Stimulated activated naive CD8-positive, alpha-beta T cell treated with anti-CD3 and anti-CD28 coated beads, Interleukin-15, Interleukin-2, amounts not matched to agents 100 ng/mL and 50 ng/mL, for 24 hours (primary cell): ENCODE results near the gene SLC35C1.

ENCODE experiments used
- H3K27ac Mint-ChIP-seq: one replicate; pipeline ENCODE4 v1.8.0; 2021; ENCODE audit warnings: mild to moderate bottlenecking, mixed read lengths
- H3K27me3 Mint-ChIP-seq: one replicate; pipeline ENCODE4 v1.8.0; 2021; ENCODE audit warnings: mixed read lengths
- H3K36me3 Mint-ChIP-seq: one replicate; pipeline ENCODE4 v1.8.0; 2021; ENCODE audit warnings: low read depth, mixed read lengths
- H3K4me1 Mint-ChIP-seq: one replicate; pipeline ENCODE4 v1.8.0; 2021; ENCODE audit warnings: low read depth, mixed read lengths
- H3K4me3 Mint-ChIP-seq: one replicate; pipeline ENCODE4 v1.8.0; 2021; ENCODE audit warnings: mild to moderate bottlenecking, mixed read lengths
- H3K9me3 Mint-ChIP-seq: one replicate; pipeline ENCODE4 v1.8.0; 2021; ENCODE audit warnings: mixed read lengths

The SLC35C1 gene

DNA sequence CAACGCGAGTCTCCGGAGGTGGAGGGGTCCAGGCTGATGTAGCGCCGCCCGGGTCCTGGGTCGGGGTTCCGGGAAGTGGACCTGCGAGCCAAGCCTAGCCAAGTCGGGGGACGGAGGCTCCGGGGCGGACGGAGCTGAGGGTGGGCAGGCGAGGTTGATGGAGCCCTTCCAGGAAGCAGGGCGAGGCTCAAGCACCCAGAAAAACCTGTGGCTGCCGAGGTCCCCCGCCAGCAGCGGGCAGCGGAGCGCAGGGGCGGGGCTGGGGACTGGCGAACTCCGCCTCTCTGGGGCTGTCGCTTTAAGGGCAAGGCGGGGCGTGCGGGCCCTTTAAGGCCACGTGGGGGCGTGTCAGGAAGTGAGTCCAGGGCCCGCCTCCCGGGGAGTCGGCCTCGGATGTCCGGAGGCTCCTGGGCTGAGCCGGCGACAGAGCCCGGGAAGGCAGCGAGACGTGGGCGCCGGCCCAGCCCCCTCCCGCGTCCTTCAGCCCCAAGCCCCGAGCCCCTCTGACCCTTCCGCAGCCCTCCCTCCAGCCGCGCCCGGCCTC lies at the start of gene SLC35C1:
Gene SLC35C1, plus strand, starts transcription at position 389 of the 544 bp plus-strand sequence. CDS start 653 bp downstream, outside the sequence.
- H3K4me3 Mint-ChIP-seq, result peak within 1 kb of the TSS; percentile 89
- H3K4me1 Mint-ChIP-seq, result peaks cover 41% of the 10 kb centered on the region
- H3K27me3 Mint-ChIP-seq, result no peaks in the 10 kb centered on the region
- H3K9me3 Mint-ChIP-seq, result no peaks in the 10 kb centered on the region
- peaks cover 3% of the 10 kb centered on the region for H3K36me3 Mint-ChIP-seq
- H3K27ac Mint-ChIP-seq, result peak within 1 kb of the TSS; percentile 86

DNA sequence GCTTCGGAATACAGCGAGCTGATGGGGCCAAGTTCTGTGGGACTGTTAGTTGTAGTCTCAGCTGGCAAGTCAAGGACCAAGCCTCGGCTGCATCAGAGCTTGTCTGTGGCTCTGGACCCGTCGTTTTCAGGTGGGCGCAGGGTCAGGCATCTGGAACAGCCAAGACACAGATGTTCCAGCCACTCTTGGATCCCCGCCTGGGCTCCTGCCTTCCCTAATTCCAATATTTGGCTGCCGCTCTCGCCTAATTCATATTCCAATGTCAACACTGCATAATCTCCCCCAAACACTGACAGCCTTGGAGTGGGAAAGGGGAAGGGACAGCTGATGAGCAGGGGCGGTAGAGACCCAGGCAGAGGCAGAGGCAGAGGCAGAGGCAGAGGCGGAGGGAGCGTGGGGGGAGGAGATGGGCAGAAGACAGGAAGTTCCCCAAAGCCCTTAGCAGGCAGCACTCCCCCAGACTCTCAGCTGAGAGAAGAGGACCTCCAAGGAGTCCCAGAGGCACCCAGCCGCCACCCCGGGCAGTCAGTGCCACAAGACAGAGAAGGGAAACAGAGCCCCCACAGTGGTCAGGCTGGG lies 49.6 kb upstream of the SLC35C1 start:
- peaks cover 23% of the 10 kb centered on the region for H3K27me3 Mint-ChIP-seq
- H3K9me3 Mint-ChIP-seq, result no peaks in the 10 kb centered on the region
- no peak overlapping the region for H3K4me3 Mint-ChIP-seq

DNA sequence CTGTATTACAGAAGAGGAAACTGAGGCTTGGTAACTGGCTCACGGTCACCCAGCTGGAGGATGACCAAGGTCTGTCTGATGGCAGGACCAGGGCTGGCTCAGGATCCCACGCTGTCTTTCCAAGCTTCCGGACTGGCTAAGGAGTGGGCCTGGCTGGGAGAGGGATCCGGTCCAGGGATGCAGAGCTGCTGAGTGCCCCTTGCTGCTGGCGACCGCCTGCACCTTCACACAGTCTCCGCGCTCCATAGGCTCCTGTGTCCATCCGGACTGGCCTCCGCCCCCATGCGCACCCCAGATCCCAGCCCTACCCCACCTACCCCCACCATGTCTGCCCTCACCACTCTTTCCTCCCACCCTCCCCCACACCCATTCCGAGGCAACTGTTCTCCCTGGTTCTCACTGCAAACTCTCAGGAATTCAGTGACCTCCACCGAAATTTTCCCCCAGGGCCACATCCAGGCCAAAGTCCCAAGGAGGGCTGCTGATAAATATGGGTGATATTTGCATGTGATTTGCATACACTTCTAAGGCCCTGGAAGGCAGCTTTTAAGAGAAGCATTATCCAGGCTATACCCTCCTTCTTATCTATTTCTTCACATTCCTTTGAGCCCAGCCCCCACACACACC lies 48.5 kb upstream of the SLC35C1 start:
- Mint-ChIP-seq H3K36me3 (no peaks in the 10 kb centered on the region), H3K9me3 (no peaks in the 10 kb centered on the region), H3K27me3 (peaks cover 16% of the 10 kb centered on the region), H3K4me3 (no peak overlapping the region), H3K27ac (no peak overlapping the region), H3K4me1 (no peaks in the 10 kb centered on the region)

More for the DNA sequence above, 49.6 kb upstream of the SLC35C1 start:
- no peak overlapping the region for H3K27ac Mint-ChIP-seq
- no peaks in the 10 kb centered on the region for H3K4me1 Mint-ChIP-seq
- no peaks in the 10 kb centered on the region for H3K36me3 Mint-ChIP-seq

DNA sequence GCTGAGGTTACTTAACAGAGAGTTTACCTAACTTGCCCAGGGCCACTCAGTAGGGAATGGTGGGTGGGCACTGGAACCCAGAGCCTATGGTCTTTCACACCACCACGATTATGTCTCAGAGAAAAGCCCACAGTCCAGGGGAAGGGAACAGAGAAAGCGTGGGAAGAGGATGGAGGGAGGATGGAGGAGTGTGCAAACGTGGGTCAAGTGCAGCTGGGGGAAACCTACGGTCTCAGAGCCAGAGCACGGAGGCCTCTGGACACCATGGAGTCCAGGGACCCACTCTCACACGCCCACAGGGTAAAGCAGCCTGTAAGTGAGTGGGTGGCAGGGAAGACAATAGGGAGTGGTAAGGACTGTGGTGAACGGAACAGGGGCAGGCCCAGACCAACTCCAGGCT lies 47.3 kb upstream of the SLC35C1 start:
- no peak overlapping the region for H3K4me3 Mint-ChIP-seq
- H3K27ac Mint-ChIP-seq, result no peak overlapping the region
- no peaks in the 10 kb centered on the region for H3K9me3 Mint-ChIP-seq
- H3K4me1 Mint-ChIP-seq, result no peaks in the 10 kb centered on the region
- H3K36me3 Mint-ChIP-seq, result no peaks in the 10 kb centered on the region
- peaks cover 12% of the 10 kb centered on the region for H3K27me3 Mint-ChIP-seq

DNA sequence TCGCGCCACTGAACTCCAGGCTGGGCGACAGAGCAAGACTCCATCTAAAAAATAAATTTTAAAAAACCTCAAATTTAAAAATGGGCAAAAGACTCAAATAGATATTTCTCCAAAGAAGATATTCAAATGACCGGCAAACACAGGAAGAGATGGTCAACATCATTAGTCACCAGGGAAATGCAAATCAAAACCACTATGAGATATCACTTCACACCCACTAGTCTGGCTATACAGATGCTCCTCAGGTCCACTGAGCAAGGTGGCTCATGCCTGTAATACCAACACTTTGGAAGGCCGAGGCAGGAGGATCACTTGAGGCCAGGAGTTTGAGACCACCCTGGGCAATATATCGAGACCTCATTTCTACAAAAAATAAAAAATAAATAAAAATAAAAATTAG lies 43.3 kb upstream of the SLC35C1 start:
- no peak overlapping the region for H3K27ac Mint-ChIP-seq
- H3K4me3 Mint-ChIP-seq, result no peak overlapping the region
- H3K4me1 Mint-ChIP-seq, result no peaks in the 10 kb centered on the region
- peaks cover 6% of the 10 kb centered on the region for H3K27me3 Mint-ChIP-seq
- H3K36me3 Mint-ChIP-seq, result no peaks in the 10 kb centered on the region
- H3K9me3 Mint-ChIP-seq, result no peaks in the 10 kb centered on the region

DNA sequence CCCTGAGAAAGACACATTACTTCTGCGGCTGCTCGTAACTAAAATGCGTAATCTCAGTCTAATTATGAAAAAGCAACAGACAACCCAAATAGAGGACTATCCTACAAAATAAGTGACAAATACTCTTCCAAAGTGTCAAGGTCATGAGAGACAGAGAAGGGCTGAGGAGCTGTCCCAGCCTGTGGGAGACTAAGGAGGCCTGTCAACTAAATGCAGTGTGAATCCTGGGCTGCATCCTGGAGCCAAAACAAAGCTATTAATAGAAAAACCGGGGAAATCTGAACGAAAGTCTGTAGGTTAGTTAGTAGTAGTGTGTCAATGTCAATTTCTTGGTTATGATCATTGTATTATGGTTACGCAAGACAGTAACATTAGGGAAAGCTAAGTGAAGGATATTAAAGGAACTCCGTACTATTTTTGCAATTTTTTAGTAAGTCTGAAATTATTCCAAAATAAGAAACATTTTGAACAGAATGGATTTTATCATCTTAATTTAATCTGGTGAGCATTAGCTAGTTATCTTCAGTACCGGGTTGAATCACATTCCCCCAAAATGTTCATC lies 39.8 kb upstream of the SLC35C1 start:
- Mint-ChIP-seq H3K27me3 (peaks cover 11% of the 10 kb centered on the region), H3K9me3 (no peaks in the 10 kb centered on the region), H3K4me3 (no peak overlapping the region), H3K27ac (no peak overlapping the region), H3K36me3 (no peaks in the 10 kb centered on the region), H3K4me1 (no peaks in the 10 kb centered on the region)

DNA sequence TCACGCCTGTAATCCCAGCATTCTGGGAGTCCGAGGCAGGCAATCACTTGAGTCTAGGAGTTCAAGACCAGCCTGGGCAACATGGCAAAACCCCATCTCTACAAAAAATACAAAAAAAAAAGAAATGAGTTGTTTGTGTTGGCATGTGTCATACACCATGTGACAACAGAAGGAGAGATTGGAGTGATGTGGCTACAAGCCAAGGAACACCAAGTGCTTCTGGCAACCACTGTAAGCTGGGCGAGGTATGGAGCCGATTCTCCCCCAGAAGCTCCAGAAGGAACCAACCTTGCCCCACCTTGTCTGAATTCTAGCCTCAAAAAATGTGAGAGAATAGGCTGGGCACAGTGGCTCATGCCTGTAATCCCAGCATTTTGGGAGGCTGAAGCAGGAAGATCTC lies 39.1 kb upstream of the SLC35C1 start:
- H3K36me3 Mint-ChIP-seq, result no peaks in the 10 kb centered on the region
- no peak overlapping the region for H3K27ac Mint-ChIP-seq
- H3K4me1 Mint-ChIP-seq, result peaks cover under 1% of the 10 kb centered on the region
- no peaks in the 10 kb centered on the region for H3K9me3 Mint-ChIP-seq
- H3K27me3 Mint-ChIP-seq, result peaks cover 11% of the 10 kb centered on the region
- H3K4me3 Mint-ChIP-seq, result no peak overlapping the region

DNA sequence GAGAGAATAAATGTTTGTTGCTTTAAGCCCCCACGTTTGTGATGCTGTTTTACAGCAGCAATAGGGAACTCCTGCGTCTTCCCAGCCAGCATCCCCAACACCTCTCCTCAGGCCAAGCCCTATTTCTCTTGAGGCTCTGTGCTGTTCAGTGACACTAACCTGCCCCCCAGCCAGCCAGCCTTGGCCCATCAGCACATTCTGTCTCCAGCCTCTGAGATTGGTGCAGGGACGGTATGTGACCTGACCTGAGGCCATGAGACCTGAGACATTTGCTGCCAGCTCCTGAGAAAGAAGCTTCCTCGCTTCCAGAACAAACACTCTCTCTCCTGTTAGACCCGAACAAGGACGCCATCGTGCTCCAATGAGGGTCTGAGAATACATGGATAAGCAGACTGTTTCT lies 38.5 kb upstream of the SLC35C1 start:
- peaks cover 7% of the 10 kb centered on the region for H3K4me1 Mint-ChIP-seq

DNA sequence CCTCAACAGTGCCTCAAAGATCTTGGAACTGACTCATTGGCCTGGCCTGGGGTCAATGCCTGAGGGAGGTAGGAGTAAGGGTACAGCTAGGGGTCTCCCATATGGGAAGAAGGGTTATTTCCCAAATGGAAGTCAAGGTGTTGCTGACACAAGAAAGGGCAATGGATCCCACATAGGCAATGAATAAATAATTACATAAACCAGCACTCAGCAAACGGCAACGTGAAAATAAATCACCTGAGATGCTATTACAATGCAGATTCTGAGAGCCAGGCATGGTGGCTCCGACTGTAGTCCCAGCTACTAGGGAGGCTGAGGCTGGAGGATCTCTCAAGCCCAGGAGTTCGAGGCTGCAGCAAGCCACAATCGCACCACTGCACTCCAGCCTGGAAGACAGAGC lies 36.5 kb upstream of the SLC35C1 start:
- Mint-ChIP-seq H3K27me3 (peaks cover 5% of the 10 kb centered on the region), H3K27ac (no peak overlapping the region), H3K36me3 (no peaks in the 10 kb centered on the region), H3K4me1 (peaks cover 16% of the 10 kb centered on the region), H3K4me3 (no peak overlapping the region), H3K9me3 (no peaks in the 10 kb centered on the region)

More for the DNA sequence above, 38.5 kb upstream of the SLC35C1 start:
- peaks cover 8% of the 10 kb centered on the region for H3K27me3 Mint-ChIP-seq
- no peaks in the 10 kb centered on the region for H3K36me3 Mint-ChIP-seq
- no peak overlapping the region for H3K4me3 Mint-ChIP-seq
- H3K9me3 Mint-ChIP-seq, result no peaks in the 10 kb centered on the region
- no peak overlapping the region for H3K27ac Mint-ChIP-seq

DNA sequence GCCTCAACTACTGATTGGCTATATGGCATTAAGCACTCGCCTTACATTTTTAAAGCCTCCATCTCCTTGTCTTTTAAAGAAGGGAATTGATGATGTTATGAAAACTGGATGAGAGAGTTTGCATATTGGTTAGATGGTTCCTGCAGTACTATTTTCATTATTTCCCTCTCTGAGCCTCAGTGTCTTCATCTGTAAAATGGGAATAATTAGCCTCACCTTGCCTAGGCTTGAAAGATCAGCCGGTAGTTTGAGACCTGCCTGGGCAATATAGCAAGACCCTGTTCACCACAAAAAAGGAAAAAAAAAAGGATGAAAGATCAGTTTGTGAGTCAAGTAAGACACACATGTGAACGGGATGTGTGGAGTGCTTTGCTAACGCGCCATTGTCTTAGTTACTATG lies 35.0 kb upstream of the SLC35C1 start:
- H3K36me3 Mint-ChIP-seq, result no peaks in the 10 kb centered on the region
- peaks cover 5% of the 10 kb centered on the region for H3K27me3 Mint-ChIP-seq
- peaks cover 16% of the 10 kb centered on the region for H3K4me1 Mint-ChIP-seq
- no peak overlapping the region for H3K4me3 Mint-ChIP-seq
- H3K27ac Mint-ChIP-seq, result no peak overlapping the region
- H3K9me3 Mint-ChIP-seq, result no peaks in the 10 kb centered on the region

DNA sequence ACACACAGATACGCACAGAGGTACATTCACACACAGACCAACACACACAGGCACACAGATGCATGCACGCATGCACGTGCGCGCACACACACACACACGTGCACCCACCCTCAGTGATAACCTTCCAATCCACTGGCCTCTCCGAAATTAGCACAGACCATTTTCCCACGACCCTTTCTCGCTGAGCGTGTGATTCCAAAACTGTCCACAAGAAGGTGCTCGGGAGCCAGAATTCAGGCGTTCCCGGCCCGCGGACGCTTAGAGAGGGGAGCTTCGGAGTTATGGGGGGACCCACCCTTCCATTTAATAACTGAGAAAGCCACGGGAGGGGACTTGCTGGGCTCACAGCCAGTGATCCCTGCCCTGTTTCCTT lies 33.8 kb upstream of the SLC35C1 start:
- Mint-ChIP-seq H3K4me3 (peak overlapping the region; percentile 84), H3K27me3 (peaks cover 5% of the 10 kb centered on the region), H3K36me3 (no peaks in the 10 kb centered on the region), H3K9me3 (no peaks in the 10 kb centered on the region), H3K27ac (peak overlapping the region; percentile 67), H3K4me1 (peaks cover 16% of the 10 kb centered on the region)

DNA sequence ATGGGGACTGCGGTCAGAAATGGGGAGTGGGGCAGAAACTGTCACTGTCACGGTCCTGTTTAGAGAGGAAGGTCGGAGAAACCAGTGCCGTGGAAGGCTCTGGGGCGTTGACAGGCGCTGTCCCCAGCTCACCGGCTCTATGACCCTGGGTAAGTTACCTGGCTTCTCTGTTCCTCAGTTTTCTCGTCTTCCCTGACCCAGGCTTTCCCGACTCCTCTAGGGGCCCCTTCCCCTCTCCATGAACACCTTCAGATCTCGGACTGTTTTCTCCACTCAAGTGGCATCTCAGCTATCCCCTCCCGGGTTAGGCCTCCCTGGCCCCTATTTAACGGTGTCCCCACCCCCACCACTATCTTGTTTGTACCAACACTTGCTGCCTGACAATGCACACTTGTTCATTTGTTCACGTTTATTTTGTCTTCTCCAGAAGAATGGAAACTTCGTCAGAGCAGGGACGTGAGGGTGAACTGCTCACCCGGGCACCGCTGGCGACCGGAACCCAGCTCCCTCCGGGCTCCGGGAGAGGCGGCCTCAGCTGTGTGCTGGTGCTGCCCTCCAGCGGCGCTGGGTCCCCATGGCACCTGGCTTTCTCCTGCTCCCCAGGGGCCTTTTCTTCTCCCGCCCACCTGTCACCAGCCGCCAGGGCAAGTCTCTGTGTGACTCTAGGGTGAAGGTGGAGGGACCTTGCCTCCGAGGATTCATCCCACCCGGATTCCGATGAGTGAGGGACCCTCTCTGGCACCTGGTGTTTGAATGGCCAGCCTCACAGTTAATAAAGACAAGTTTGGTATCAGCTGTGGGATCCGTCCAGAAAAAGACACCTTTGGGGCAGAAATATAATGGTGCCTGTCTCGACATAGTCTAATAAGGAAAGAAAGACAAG lies 33.1 kb upstream of the SLC35C1 start:
- Mint-ChIP-seq H3K27ac (peak overlapping the region; percentile 67), H3K4me3 (peak overlapping the region; percentile 84), H3K36me3 (no peaks in the 10 kb centered on the region), H3K4me1 (peaks cover 16% of the 10 kb centered on the region), H3K27me3 (peaks cover 5% of the 10 kb centered on the region), H3K9me3 (no peaks in the 10 kb centered on the region)

DNA sequence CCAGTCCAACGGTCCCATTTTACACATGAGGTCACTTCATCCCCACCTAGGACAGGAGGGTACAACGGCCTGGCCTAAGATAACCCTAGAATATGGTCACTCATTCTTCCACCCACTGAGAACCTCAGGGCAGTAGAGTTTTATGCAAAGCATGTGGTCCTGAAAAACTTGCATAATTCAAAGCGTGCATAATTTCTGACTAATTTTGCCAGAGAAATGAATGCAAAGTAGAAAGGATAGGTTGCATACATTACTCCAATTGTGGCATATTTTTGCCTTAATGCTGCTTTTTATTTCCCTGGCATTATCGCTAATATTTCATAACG lies 32.5 kb upstream of the SLC35C1 start:
- H3K27ac Mint-ChIP-seq, result no peak overlapping the region
- no peaks in the 10 kb centered on the region for H3K36me3 Mint-ChIP-seq
- peaks cover 16% of the 10 kb centered on the region for H3K4me1 Mint-ChIP-seq
- H3K9me3 Mint-ChIP-seq, result no peaks in the 10 kb centered on the region
- peaks cover 5% of the 10 kb centered on the region for H3K27me3 Mint-ChIP-seq
- H3K4me3 Mint-ChIP-seq, result no peak overlapping the region

DNA sequence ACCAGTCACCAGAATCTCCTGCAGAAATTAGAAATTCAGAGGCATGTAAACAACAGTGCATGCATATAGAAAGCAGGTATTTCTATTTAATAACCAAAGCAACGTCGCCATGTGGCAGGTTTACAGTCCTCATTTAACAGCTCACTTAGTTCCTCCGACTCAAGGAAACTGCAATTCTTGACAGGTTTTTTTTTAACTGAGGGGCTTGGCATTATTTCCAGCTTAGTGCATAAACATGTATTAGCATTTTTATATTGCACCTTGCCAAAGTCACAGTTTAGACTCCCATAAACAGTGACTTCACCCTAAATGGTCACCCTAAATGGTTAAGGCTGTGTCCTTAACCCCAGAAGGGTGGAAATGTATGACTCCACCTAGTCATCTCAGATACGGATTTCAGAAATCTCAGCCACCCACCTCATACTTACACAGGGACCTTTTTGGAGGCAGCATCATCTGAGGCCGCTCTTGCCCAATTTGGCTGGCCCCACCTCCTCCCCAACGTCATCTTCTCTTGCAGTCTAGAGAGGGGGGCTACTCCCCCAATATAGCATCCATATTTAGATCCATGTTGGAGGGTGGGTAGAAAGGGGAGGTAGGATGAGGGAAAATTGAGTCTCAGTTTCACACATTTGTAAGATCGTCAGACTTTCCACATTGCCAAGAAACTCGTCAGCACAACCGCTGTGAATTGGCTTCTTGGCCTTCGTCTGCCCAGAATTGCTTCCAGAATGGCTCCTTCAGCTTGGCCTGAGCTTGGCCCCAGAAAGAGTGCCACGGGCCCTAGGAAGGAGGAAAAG lies 31.8 kb upstream of the SLC35C1 start:
- H3K27ac Mint-ChIP-seq, result no peak overlapping the region
- no peak overlapping the region for H3K4me3 Mint-ChIP-seq
- H3K27me3 Mint-ChIP-seq, result peaks cover 5% of the 10 kb centered on the region
- no peaks in the 10 kb centered on the region for H3K36me3 Mint-ChIP-seq
- no peaks in the 10 kb centered on the region for H3K9me3 Mint-ChIP-seq
- peaks cover 16% of the 10 kb centered on the region for H3K4me1 Mint-ChIP-seq
